HG02938 (cell line): ENCODE measurements around the gene INPP5F.
A peak's percentile ranks its signal among the peaks of the same experiment; 100 is the strongest.

ENCODE experiments used
- ATAC-seq: cut with Tn5 transposase; IDR thresholded peaks from one replicate; pipeline ENCODE4 v1.9.1; 2021; ENCODE audit warnings: mild to moderate bottlenecking, moderate library complexity; ENCODE audit not compliant: unreplicated experiment

Gene INPP5F

GRCh38 chr10:119725828-119726675 lies at the start of gene INPP5F:
INPP5F (plus strand) TSS chr10:119726050; CDS start chr10:119726263, 213 bp downstream.
- ATAC-seq = peak; percentile 77

GRCh38 chr10:119677126-119677525 lies 48.7 kb upstream of the INPP5F start:
- no peak for ATAC-seq

GRCh38 chr10:119677904-119678755 lies 47.7 kb upstream of the INPP5F start:
- ATAC-seq = no peak

GRCh38 chr10:119679480-119679829 lies 46.4 kb upstream of the INPP5F start:
- no peak for ATAC-seq

GRCh38 chr10:119680050-119680449 lies 45.8 kb upstream of the INPP5F start:
- ATAC-seq = no peak

- ATAC-seq = no peak
Measured at GRCh38 chr10:119680650-119681081, 45.2 kb upstream of the INPP5F start.

- peak; percentile 60 for ATAC-seq
Measured at GRCh38 chr10:119686465-119687191, 39.2 kb upstream of the INPP5F start.

- ATAC-seq = no peak
Measured at GRCh38 chr10:119687192-119688032, 38.4 kb upstream of the INPP5F start.

GRCh38 chr10:119688033-119688508 lies 37.8 kb upstream of the INPP5F start:
- no peak for ATAC-seq

- ATAC-seq = no peak
Measured at GRCh38 chr10:119689016-119689580, 36.8 kb upstream of the INPP5F start.

- ATAC-seq = no peak
Measured at GRCh38 chr10:119691726-119692125, 34.1 kb upstream of the INPP5F start.

GRCh38 chr10:119693262-119693957 lies 32.4 kb upstream of the INPP5F start:
- peak; percentile 80 for ATAC-seq

- no peak for ATAC-seq
Measured at GRCh38 chr10:119694608-119695007, 31.2 kb upstream of the INPP5F start.

GRCh38 chr10:119700321-119700954 lies 25.4 kb upstream of the INPP5F start:
- peak; percentile 32 for ATAC-seq

GRCh38 chr10:119701861-119702260 lies 24.0 kb upstream of the INPP5F start:
- ATAC-seq = no peak

GRCh38 chr10:119702583-119702982 lies 23.3 kb upstream of the INPP5F start:
- ATAC-seq = no peak

GRCh38 chr10:119703903-119704508 lies 21.8 kb upstream of the INPP5F start:
- no peak for ATAC-seq

GRCh38 chr10:119705434-119705831 lies 20.4 kb upstream of the INPP5F start:
- ATAC-seq = peak; percentile 46
